GM10266 (cell line): ENCODE measurements around the gene NFIX.

ENCODE experiments used
- DNase-seq: peaks from one replicate; pipeline ENCODE4 v3.0.0; 2012; ENCODE audit errors: extremely low spot score
- TF ChIP-seq, protein P1 (sequence below): IDR thresholded peaks from 2 replicates; pipeline ENCODE4 v1.5.1; 2012; ENCODE audit warnings: mild to moderate bottlenecking, low read depth; ENCODE audit not compliant: control insufficient read depth, insufficient read depth; ENCODE audit errors: missing control alignments

NFIX gene

DNA sequence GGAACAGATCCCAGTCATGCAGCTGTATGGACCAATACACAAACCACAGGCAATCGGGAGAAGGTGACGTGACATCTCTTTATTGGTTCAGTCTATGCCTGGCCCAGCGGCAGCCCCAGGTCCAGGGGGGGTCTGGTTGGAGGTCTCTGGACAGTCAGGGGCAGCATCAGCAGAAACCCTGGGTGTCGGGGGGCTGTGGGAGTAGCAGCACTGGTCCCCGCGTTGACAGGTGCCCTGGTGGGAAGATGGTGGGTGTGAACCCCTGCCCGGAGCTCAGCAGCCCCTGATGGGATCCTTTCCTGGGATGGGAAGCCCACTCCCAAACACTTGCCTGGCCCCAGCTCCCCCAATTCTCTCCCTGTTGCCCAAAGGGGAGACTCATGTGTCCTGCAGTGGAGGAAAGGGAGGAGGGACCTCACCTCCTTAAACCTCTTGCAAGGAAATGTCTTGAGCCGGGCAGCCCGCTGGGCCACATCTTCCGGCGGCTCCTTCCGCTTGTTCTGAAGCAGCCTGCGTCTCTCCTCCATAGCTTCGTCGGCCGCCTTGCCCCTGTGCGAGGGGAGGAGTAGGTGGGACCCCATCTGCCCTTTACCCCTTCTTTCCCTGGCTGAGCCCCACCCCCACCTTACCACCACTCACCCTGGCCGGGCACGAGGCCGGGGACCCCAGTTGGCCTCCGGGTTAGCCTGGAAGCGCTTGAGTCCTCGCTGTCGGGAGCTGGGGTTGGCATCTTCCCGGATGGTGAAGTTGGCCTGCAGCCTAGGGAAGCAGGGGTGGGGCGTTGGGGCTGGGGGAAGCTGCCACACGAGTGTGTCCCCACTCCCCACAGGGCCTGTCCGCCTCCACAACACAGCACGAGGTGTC is 109.8 kb downstream of the NFIX start:
- no peak for DNase-seq
- TF ChIP-seq, protein P1, sequence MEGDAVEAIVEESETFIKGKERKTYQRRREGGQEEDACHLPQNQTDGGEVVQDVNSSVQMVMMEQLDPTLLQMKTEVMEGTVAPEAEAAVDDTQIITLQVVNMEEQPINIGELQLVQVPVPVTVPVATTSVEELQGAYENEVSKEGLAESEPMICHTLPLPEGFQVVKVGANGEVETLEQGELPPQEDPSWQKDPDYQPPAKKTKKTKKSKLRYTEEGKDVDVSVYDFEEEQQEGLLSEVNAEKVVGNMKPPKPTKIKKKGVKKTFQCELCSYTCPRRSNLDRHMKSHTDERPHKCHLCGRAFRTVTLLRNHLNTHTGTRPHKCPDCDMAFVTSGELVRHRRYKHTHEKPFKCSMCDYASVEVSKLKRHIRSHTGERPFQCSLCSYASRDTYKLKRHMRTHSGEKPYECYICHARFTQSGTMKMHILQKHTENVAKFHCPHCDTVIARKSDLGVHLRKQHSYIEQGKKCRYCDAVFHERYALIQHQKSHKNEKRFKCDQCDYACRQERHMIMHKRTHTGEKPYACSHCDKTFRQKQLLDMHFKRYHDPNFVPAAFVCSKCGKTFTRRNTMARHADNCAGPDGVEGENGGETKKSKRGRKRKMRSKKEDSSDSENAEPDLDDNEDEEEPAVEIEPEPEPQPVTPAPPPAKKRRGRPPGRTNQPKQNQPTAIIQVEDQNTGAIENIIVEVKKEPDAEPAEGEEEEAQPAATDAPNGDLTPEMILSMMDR, result no peak

DNA sequence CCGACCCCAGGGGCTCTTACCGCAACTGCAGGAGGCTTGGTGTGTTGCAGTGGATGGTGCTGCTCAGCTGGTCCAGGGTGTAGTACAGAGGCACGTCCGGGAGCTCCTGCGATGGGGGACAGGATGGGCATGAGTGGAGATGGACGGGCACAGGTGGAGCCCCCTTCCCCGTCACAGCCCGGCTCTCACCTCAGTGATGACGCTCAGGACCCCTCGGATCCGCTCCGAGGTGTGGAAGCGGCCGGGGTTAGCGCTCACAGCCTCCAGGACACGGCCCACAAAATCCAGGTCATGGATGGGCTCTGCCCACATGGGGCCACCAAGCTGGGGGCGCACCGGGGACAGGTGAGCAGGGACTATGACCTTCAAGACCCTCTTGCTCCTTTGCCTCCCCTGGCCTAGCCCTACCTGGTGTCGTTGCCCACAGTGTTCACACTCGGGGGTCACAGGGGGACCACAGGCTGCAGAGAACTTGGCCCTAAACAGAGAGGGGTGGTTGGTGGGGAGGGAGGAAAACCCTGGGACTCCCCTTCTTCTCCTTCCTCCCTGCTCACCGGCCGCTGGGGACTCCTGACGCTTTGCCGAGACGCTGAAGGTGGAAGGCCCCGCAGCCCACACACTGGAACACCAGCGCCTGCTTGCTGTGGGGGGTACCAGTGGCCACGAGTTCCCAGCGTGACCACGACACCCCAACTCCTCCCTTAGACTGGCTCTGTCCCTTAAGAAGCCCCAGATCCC is 114.3 kb downstream of the NFIX start:
- TF ChIP-seq, protein P1, result no peak
- DNase-seq, result no peak

- no peak for DNase-seq
- TF ChIP-seq, protein P1, result no peak
Observed at GRCh38 chr19:13110099-13110610, 114.9 kb downstream of the NFIX start.

- no peak for DNase-seq
- TF ChIP-seq, protein P1, result no peak
Observed at GRCh38 chr19:13112555-13112954, 117.3 kb downstream of the NFIX start.

DNA sequence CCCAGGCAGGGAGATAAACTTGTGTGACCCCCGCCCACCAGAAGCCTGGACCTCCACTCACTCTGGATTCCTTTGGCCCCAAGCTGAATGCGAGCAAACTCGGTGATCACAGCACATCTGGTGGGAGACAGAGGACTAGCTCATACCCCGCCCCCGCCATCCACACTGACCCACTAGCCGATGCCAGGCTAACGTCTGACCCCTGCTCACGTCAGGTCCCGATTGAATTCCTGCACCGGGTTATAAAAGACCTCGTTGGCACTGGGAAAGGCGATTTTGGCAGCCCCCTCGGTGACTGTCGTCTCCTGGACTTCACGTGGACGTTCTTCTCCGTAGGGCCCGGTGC is 120.6 kb downstream of the NFIX start:
- TF ChIP-seq, protein P1, result no peak
- DNase-seq, result no peak

DNA sequence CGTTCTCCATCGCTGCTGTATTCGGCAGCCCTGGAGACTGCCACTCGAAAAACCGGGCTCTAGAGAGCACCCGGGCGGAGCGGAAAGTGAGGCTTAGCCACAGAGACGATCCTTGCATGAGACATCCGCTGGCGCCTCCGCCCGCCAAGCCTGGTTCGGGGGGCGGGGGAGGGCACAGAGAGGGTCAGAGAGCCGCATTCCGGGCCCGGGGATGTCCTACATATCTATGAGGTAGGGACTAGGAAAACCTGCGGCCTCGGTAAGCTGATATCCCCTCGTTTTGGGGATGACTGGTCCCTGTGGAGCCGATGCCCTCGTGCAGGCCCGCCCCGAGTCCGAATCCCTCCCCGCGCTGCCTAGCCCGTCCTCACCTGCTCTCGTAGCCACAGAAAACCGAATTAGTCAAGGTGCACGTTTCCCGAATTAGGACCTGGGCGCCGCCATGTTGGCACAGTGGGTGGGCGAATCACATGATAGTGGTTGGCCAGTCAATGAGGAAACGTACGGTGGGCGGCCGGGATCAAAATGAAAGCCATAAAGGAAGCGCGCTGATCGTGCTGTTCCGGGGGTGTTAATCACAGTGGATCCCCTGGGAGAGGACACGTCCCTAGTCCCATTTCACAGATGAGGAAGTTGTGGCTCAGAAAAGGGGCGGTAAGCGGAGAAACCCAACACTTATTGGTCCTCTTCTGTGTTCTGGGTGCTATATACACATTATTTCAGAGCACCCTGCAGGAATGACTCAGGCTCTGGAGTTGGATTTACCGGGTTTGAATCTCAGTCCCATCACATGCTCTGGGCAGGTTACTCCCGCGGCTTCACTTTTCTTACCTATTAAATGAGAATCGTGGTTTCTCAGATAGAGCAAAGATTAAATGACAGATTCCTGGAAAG is 121.3 kb downstream of the NFIX start, which contains the start of gene TRMT1:
Gene TRMT1 (minus strand): TSS at position 459 of the 894 bp plus-strand sequence. CDS start 341 bp downstream, at position 118.
- peak; percentile 95 for DNase-seq
- TF ChIP-seq, protein P1, result no peak
